Hepatocyte (in vitro differentiated cells): Measurements from ENCODE around the gene SLC39A11.

Experiments
- CTCF ChIP-seq: fragments of 200-600 bp; sonication (generic); IDR thresholded peaks from 2 replicates; pipeline ENCODE4 v1.5.1; 2016; ENCODE audit warnings: antibody characterized with exemption, mild to moderate bottlenecking; ENCODE audit not compliant: poor library complexity
- EZH2 ChIP-seq: fragments of 200-600 bp; sonication (generic); IDR thresholded peaks from 2 replicates; pipeline ENCODE4 v1.6.1; 2016; ENCODE audit warnings: antibody characterized with exemption, mild to moderate bottlenecking, borderline replicate concordance
- EZH2phosphoT487 ChIP-seq: fragments of 200-600 bp; sonication (generic); IDR thresholded peaks from one replicate; pipeline ENCODE4 v1.6.1; 2018; ENCODE audit warnings: antibody characterized with exemption, mild to moderate bottlenecking, low read depth, moderate library complexity; ENCODE audit not compliant: unreplicated experiment, severe bottlenecking

GRCh38 chr17:72682605-72683004 is 409.9 kb downstream of the SLC39A11 start:
- no peak for TF ChIP-seq EZH2
- no peak for TF ChIP-seq CTCF
- no peak for TF ChIP-seq EZH2phosphoT487
